ENCODE data around the gene TAS1R1.

TAS1R1 gene

GRCh38 chr1:6574818-6575217 lies 19.7 kb downstream of the TAS1R1 start:
- no peak for DNase-seq

DNA sequence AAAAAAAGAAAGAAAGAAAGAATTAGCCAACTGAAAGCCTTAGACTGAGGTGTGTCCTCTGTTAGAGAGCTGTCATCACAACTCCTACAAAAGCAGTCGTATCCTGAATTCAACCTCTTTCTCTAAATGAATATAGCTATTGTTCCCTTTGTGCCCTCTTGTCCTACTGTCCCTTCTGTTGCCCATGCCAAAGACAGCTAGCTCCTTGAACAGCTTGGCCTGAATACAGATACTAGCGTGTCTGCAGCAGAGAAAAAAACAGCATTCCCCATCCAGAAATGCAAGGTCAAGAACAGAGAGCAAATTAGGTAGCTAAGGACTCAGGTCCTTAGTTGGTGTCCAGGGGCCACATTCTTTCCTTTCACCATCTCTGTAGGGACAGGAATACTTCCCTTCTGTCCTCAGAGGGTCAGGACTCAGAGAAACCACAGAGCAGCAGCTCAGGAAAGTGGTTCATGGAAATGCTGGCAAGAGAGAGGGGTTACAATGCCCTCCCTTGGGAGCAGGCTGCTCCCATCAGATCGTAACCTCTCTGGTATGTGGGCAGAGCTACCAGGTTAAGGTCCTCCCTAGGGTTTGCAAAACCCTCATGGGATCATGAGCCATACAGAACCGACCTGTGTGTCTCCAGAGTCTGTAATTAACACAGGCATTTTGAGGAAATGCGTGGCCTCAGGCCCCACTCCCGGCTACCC lies 22.9 kb downstream of the TAS1R1 start:
- DNase-seq = no peak

DNA sequence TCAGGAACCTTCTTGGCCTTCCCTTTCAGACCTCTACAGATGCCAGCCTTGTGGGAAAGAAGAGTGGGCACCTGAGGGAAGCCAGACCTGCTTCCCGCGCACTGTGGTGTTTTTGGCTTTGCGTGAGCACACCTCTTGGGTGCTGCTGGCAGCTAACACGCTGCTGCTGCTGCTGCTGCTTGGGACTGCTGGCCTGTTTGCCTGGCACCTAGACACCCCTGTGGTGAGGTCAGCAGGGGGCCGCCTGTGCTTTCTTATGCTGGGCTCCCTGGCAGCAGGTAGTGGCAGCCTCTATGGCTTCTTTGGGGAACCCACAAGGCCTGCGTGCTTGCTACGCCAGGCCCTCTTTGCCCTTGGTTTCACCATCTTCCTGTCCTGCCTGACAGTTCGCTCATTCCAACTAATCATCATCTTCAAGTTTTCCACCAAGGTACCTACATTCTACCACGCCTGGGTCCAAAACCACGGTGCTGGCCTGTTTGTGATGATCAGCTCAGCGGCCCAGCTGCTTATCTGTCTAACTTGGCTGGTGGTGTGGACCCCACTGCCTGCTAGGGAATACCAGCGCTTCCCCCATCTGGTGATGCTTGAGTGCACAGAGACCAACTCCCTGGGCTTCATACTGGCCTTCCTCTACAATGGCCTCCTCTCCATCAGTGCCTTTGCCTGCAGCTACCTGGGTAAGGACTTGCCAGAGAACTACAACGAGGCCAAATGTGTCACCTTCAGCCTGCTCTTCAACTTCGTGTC lies 23.7 kb downstream of the TAS1R1 start:
- DNase-seq = no peak

- DNase-seq = peak; percentile 96
These were observed 24.4 kb downstream of the TAS1R1 start, which contains the start of gene ZBTB48 for GRCh38 chr1:6579374-6580118. ZBTB48 (plus strand) TSS chr1:6579994; CDS start chr1:6580610, 616 bp downstream.

- DNase-seq = no peak
These were observed 25.0 kb downstream of the TAS1R1 start for GRCh38 chr1:6580119-6580592.

DNA sequence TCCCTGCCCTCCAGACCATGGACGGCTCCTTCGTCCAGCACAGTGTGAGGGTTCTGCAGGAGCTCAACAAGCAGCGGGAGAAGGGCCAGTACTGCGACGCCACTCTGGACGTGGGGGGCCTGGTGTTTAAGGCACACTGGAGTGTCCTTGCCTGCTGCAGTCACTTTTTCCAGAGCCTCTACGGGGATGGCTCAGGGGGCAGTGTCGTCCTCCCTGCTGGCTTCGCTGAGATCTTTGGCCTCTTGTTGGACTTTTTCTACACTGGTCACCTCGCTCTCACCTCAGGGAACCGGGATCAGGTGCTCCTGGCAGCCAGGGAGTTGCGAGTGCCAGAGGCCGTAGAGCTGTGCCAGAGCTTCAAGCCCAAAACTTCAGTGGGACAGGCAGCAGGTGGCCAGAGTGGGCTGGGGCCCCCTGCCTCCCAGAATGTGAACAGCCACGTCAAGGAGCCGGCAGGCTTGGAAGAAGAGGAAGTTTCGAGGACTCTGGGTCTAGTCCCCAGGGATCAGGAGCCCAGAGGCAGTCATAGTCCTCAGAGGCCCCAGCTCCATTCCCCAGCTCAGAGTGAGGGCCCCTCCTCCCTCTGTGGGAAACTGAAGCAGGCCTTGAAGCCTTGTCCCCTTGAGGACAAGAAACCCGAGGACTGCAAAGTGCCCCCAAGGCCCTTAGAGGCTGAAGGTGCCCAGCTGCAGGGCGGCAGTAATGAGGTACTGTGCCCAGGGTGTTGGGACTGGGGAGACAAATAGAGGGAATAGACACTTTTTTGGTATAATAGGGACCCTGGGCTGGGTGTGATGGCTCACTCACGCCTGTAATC lies 25.7 kb downstream of the TAS1R1 start:
- DNase-seq = no peak

DNA sequence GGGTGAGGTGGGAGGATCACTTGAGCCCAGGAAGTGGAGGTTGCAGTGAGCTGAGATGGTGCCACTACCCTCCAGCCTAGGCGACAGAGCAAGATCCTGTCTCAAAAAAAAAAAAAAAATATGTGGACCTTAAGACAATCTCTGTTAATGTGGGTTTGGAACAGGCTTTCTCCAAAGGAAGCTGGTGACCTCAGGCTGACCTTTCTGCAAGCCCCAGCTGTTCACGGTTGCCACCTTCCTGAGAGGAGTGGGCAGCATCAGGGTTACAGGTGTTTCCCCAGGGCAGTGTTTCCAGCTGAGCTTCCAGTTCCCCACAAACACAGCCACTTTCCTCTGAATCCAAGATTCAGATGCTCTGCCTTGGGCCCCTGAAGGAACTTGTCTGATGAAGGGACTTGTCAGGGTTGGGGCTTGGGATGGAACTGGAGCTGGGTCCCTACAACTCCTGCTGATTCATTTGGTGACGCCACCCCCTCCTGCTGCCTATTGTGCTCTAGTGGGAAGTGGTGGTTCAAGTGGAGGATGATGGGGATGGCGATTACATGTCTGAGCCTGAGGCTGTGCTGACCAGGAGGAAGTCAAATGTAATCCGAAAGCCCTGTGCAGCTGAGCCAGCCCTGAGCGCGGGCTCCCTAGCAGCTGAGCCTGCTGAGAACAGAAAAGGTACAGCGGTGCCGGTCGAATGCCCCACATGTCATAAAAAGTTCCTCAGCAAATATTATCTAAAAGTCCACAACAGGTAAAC lies 26.6 kb downstream of the TAS1R1 start:
- DNase-seq = no peak

GRCh38 chr1:6582370-6582769 lies 27.3 kb downstream of the TAS1R1 start:
- DNase-seq = no peak

DNA sequence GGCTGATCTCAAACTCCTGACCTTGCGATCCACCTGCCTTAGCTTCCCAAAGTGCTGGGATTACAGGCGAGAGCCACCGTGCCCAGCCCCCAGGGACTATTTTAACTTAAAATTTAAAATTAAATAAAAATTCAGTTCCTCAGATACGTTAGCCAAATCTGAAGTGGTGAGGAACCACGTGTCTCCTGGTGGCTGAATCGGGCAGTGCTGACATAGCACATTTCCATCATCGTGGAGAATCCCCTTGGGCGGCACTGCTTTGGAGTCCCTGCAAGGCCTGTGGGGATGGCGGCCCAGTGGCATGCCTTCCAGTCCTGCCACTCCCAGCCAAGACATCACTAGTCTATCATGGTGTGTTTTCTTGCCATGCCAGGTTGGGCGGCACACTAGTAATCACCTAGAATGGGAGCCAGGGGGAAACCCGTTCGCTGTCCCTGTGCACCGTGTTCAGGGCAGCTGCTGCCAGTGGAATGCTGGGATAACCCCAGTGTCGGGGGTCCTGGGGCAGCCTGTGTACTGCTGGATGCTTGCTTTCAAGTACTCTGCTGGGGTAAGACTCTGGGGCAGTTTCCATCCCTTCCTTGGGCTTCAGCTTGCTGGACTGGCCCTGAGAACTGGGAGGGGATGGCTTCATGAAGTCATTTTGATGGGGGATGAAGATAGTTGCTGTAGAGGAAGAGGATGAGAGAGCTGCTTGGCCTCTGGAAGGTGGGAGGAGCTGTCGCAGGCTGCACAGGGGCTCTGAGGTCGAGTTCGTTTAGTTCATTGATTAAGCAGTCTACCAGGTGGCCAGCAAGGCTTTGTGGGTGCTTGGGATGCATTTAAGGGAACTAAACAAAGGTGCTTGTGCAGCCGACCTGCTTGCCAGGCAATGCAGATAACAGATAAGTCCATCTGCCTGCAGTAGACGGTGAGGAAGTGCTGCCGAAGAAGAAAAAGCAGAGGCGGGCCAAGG lies 29.3 kb downstream of the TAS1R1 start:
- no peak for DNase-seq

GRCh38 chr1:6585081-6585722 lies 30.1 kb downstream of the TAS1R1 start:
- no peak for DNase-seq

- DNase-seq = no peak
These were observed 30.7 kb downstream of the TAS1R1 start for GRCh38 chr1:6585841-6586240.

GRCh38 chr1:6586404-6586816 lies 31.3 kb downstream of the TAS1R1 start:
- no peak for DNase-seq

- DNase-seq = no peak
These were observed 32.3 kb downstream of the TAS1R1 start for GRCh38 chr1:6587261-6588005.

GRCh38 chr1:6588128-6588892 lies 33.2 kb downstream of the TAS1R1 start:
- DNase-seq = no peak

GRCh38 chr1:6588893-6589520 lies 33.9 kb downstream of the TAS1R1 start:
- no peak for DNase-seq

DNA sequence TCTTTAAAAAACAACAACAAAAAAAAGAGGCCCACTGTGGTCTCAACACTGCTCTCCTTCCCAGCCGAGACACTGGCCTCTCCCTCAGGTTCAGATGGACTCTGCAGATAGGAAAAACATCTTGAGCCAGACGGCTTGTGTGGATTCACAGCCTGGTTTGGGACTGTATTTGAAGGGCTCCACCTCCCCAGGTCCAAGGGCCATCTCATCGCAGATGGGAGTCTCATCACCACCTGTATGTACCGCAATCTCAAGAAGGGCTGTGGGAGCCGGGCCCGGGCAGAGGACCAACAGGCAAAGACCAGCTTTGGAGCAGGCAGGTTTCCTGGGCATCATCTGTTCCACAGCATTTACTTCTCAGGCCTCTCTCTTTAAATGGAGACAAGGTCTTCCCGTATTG lies 34.9 kb downstream of the TAS1R1 start:
- DNase-seq = no peak

- no peak for DNase-seq
These were observed 36.1 kb downstream of the TAS1R1 start for GRCh38 chr1:6591222-6591621.

GRCh38 chr1:6591644-6592043 lies 36.5 kb downstream of the TAS1R1 start:
- no peak for DNase-seq

Measured in activated CD4-positive, alpha-beta T cell treated with anti-CD3 and anti-CD28 coated beads, Interleukin-2, amount 50 U/mL, for 1 hour (primary cell).